A673 (cell line): ENCODE data around the gene SEBOX. TPM values are rescaled to one million over a fixed set of nuclear protein-coding genes. Genes with fewer than 3 reads are reported as not detected.

ENCODE experiments used
- BruUV-seq: library from RNA; stranded (reverse); fragments of 400-500 nt; replicated peaks from 2 replicates; lab custom pipeline; 2021; lab: Mats Ljungman, UMichigan
- CTCF ChIA-PET: fragments of 300-600 bp; sonication (Branson Sonifier 250); formaldehyde crosslinking; loops from one replicate; lab custom pipeline; 2022; ENCODE audit warnings: antibody characterized with exemption; lab: Charles Lee
- POLR2A ChIA-PET: fragments of 300-600 bp; sonication (Branson Sonifier 250); formaldehyde crosslinking; loops from one replicate; lab custom pipeline; 2022; ENCODE audit warnings: antibody characterized with exemption; ENCODE audit not compliant: low non-redundant PET; lab: Charles Lee
- DNase-seq: peaks from one replicate; pipeline ENCODE4 v3.0.0-alpha.2; 2015; ENCODE audit warnings: low spot score
- H3K27ac ChIP-seq: fragments of 200-600 bp; sonication (generic); 2 replicates; pipeline ENCODE4 v1.5.1; 2016; ENCODE audit warnings: mixed run types, low read depth, mild to moderate bottlenecking, mixed read lengths, antibody characterized with exemption, low read length; ENCODE audit not compliant: poor library complexity, severe bottlenecking
- H3K27me3 ChIP-seq: fragments of 200-600 bp; sonication (generic); replicated peaks from 2 replicates; pipeline ENCODE4 v1.6.1; 2017; ENCODE audit warnings: mixed run types, low read depth, mild to moderate bottlenecking, mixed read lengths, antibody characterized with exemption, low read length; ENCODE audit not compliant: insufficient read depth, poor library complexity
- H3K36me3 ChIP-seq: fragments of 200-600 bp; sonication (generic); 2 replicates; pipeline ENCODE4 v1.6.1; 2016; ENCODE audit warnings: mixed run types, mild to moderate bottlenecking, mixed read lengths, antibody characterized with exemption, low read length; ENCODE audit not compliant: insufficient read depth, poor library complexity, severe bottlenecking
- H3K4me1 ChIP-seq: fragments of 200-600 bp; sonication (generic); 2 replicates; pipeline ENCODE4 v1.6.1; 2017; ENCODE audit warnings: mixed run types, mild to moderate bottlenecking, mixed read lengths, antibody characterized with exemption, low read length; ENCODE audit not compliant: insufficient read depth, poor library complexity, severe bottlenecking
- H3K4me3 ChIP-seq: fragments of 200-600 bp; sonication (generic); 2 replicates; pipeline ENCODE4 v1.5.1; 2016; ENCODE audit warnings: low read depth, mixed run types, mild to moderate bottlenecking, mixed read lengths, low read length; ENCODE audit not compliant: poor library complexity, severe bottlenecking
- H3K9me3 ChIP-seq: fragments of 200-600 bp; sonication (generic); 2 replicates; pipeline ENCODE4 v1.6.1; 2016; ENCODE audit warnings: mixed run types, low read depth, mild to moderate bottlenecking, mixed read lengths, antibody characterized with exemption, low read length; ENCODE audit not compliant: poor library complexity, severe bottlenecking
- CTCF ChIP-seq: fragments of 300-800, 200-600 bp; sonication (generic); conservative IDR thresholded peaks from 2 replicates; pipeline ENCODE4 v1.5.1; 2017; ENCODE audit warnings: low read depth, mild to moderate bottlenecking, antibody characterized with exemption, low read length, moderate library complexity, mixed read lengths
- EZH2 ChIP-seq: fragments of 200-600 bp; sonication (generic); IDR thresholded peaks from 2 replicates; pipeline ENCODE4 v1.6.1; 2017; ENCODE audit warnings: borderline replicate concordance, low read depth, mild to moderate bottlenecking, mixed read lengths, antibody characterized with exemption, low read length; ENCODE audit not compliant: poor library complexity, severe bottlenecking
- intact Hi-C: fragments of 100-400 bp; cut with micrococcal nuclease; formaldehyde crosslinking; loops from one replicate; pipeline ENCODE4 v1.10.0; 2022; ENCODE audit not compliant: unreplicated experiment
- total RNA-seq: library from RNA; stranded (reverse); gene quantifications from 2 replicates; pipeline ENCODE4 v1.2.3, GENCODE V29; 2021

Gene SEBOX
- total RNA-seq, 1 experiment from 2014 or later = not detected

DNA sequence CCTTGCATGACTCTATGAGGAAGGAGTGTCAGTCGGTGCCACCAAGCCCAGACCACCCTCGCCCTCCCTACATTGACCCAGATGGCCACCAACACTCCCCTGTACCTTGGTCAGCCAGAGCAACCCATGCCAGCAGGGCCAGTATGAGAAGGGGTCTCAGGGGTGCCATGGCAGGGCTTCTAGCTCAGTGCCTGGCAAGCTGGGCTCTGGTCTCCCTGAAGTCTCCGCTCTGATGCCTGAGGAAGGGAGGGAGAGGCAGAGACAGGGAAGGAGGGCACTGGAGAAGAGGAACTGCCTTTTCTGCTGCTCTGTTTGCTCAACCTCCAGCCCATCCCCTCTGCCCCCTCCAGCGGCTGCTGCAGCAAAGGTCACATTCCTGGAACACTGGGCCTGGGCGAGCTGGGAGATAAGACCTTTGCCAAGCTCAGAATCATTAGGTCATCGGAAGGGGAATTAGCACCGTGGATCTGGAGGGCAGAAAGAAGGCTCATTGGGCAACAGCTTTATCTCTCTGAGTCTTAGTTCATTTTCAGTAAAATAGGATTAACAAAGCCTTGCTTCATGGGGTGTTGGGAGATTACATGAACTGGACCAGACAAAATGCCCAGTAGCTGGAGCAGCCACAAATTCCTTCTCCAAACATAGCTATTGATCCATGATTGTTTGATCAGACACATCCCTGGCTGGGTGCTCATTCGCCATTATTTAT, 5.2 kb upstream of the SEBOX start, which contains the start of gene VTN:
Gene VTN, minus strand, starts transcription at position 273 of the 709 bp plus-strand sequence. Its CDS starts 104 bp downstream, at position 169.
- Histone ChIP-seq H3K9me3 (no peaks in the 10 kb centered on the region), H3K27me3 (no peaks in the 10 kb centered on the region), H3K27ac (peak within 1 kb of the TSS; percentile 47), H3K4me3 (peak within 1 kb of the TSS; percentile 87), H3K4me1 (peaks cover 17% of the 10 kb centered on the region), H3K36me3 (no peaks in the 10 kb centered on the region)
- peak; percentile 9 for DNase-seq
- no TSS peak for BruUV-seq
- ChIA-PET POLR2A (no interaction called here), CTCF (no interaction called here)
- intact Hi-C loops = no loop called here
- TF ChIP-seq EZH2 (no peak), CTCF (no peak)

DNA sequence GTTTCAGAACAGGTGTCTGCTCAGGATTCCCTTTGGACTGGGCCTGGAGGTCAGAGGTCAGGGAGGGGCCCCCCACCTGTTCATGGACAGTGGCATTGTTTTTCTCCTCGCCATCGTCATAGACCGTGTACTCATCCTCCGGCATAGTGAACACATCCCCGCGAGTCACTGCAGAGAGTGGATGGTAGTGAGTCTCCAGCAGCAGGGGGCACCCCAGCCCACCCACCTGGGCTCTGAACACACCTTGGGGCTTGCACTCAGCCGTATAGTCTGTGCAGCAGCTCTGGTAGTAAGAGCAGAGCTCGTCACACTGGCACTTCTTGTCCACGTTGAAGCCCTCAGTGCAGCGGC, 4.7 kb upstream of the SEBOX start:
- ChIA-PET CTCF (no interaction called here), POLR2A (no interaction called here)
- no TSS peak for BruUV-seq
- intact Hi-C loops = no loop called here
- Histone ChIP-seq H3K4me1 (peaks cover 17% of the 10 kb centered on the region), H3K27ac (no peak overlapping the region), H3K4me3 (no peak overlapping the region), H3K36me3 (no peaks in the 10 kb centered on the region), H3K9me3 (no peaks in the 10 kb centered on the region), H3K27me3 (no peaks in the 10 kb centered on the region)
- no peak for DNase-seq
- TF ChIP-seq EZH2 = no peak
- no peak for TF ChIP-seq CTCF

GRCh38 chr17:28368915-28369683, 4.1 kb upstream of the SEBOX start:
- Histone ChIP-seq H3K9me3 (no peaks in the 10 kb centered on the region), H3K4me3 (no peak overlapping the region), H3K27me3 (no peaks in the 10 kb centered on the region), H3K4me1 (peaks cover 17% of the 10 kb centered on the region), H3K36me3 (no peaks in the 10 kb centered on the region), H3K27ac (no peak overlapping the region)
- POLR2A ChIA-PET = interaction anchor here (0.7 kb wide), 1 partner anchor 24 kb away, joined by 3 read pairs; no protein-coding TSS in a partner anchor
- TF ChIP-seq EZH2 = no peak
- no peak for TF ChIP-seq CTCF
- intact Hi-C loops = no loop called here
- CTCF ChIA-PET = no interaction called here
- DNase-seq = no peak
- BruUV-seq = no TSS peak
